ENCODE data around the gene ERG. TPM values are rescaled to one million over a fixed set of nuclear protein-coding genes. Genes with fewer than 3 reads are reported as not detected.

The ERG gene
- total RNA-seq, 2 experiments from 2014 or later = not detected

GRCh38 chr21:38346286-38346685, 152.0 kb downstream of the ERG start:
- ChIA-PET CTCF (no interaction called here), POLR2A (no interaction called here)

GRCh38 chr21:38343691-38344090, 154.6 kb downstream of the ERG start:
- ChIA-PET POLR2A (no interaction called here), CTCF (interaction anchor here (1.3 kb wide), 1 partner anchor 12 kb away, joined by 4 read pairs; no protein-coding TSS in a partner anchor)

- ChIA-PET POLR2A (no interaction called here), CTCF (no interaction called here)
These were observed 155.5 kb downstream of the ERG start for GRCh38 chr21:38342739-38343138.

GRCh38 chr21:38341546-38342012, 156.7 kb downstream of the ERG start:
- CTCF ChIA-PET = no interaction called here

GRCh38 chr21:38340131-38340530, 158.1 kb downstream of the ERG start:
- ChIA-PET CTCF (no interaction called here), POLR2A (no interaction called here)

More at GRCh38 chr21:38341546-38342012, 156.7 kb downstream of the ERG start:
- POLR2A ChIA-PET = no interaction called here

GRCh38 chr21:38337793-38338192, 160.5 kb downstream of the ERG start:
- POLR2A ChIA-PET = no interaction called here
- CTCF ChIA-PET = no interaction called here

- POLR2A ChIA-PET = no interaction called here
- CTCF ChIA-PET = no interaction called here
These were observed 163.4 kb downstream of the ERG start for GRCh38 chr21:38334866-38335265.

- CTCF ChIA-PET = no interaction called here
- POLR2A ChIA-PET = no interaction called here
These were observed 164.7 kb downstream of the ERG start for GRCh38 chr21:38333301-38334272.

- ChIA-PET CTCF (interaction anchor here (0.6 kb wide), 1 partner anchor 204 kb away, joined by 3 read pairs; no protein-coding TSS in a partner anchor), POLR2A (no interaction called here)
These were observed 167.6 kb downstream of the ERG start for GRCh38 chr21:38330666-38331065.

Other genes with a start within 250 kb of the ERG start
- gene KCNJ15, start 241.5 kb downstream of the ERG start, total RNA-seq = under 1 TPM; 0.06 to 0.40 TPM

Measured in activated CD8-positive, alpha-beta memory T cell treated with anti-CD3 and anti-CD28 coated beads for 36 hours (primary cell).